ENCODE data around the gene DGKI. TPM values are rescaled to one million over a fixed set of nuclear protein-coding genes. Genes with fewer than 3 reads are reported as not detected.

The DGKI gene
- total RNA-seq, 2 experiments from 2014 or later = 0.46 TPM; not detected in 1

DNA sequence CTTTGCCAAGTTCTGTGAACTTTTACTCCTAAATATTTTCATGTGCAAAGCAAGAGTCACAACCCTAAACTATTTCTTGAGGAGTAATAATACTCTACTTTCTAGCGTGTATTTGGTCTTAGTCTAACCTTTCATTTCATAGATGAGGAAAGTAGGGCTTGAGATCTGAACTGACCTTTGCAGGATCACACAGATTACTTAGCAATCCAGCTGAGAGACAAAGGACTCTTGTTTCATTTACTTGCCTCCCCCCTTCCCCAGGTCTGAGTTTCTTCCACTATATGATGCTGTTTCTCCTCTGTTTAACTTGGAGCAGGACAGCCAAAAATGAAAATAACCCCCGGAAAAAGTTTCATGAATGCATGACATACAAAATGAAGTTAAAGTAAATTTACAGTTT, 427.9 kb downstream of the DGKI start:
- no peak for DNase-seq (ENCODE audit: low spot score)
- BruUV-seq (replicated peaks) = no TSS peak
- ChIA-PET POLR2A (interaction anchor here (0.6 kb wide), 1 partner anchor 100 kb away, joined by 3 read pairs; no protein-coding TSS in a partner anchor), CTCF (ENCODE audit: unreplicated experiment) (no interaction called here)
- no peaks in the 10 kb centered on the region for H3K79me2 ChIP-seq (ENCODE audit: insufficient read depth, low read depth, low read length)
- H3K4me3 ChIP-seq (ENCODE audit: low read depth, low read length, poor library complexity, severe bottlenecking) = no peak overlapping the region
- H2AFZ ChIP-seq (ENCODE audit: low read length) = no peak overlapping the region
- H3K4me2 ChIP-seq (ENCODE audit: low read length) = no peak overlapping the region
- no peaks in the 10 kb centered on the region for H3K4me1 ChIP-seq (ENCODE audit: insufficient read depth, low read length, poor library complexity, severe bottlenecking)
- TF ChIP-seq EZH2phosphoT487 (IDR thresholded peaks at IDR 0.05; ENCODE audit: borderline replicate concordance, low read depth, low read length) = no peak
- no peaks in the 10 kb centered on the region for H3K36me3 ChIP-seq (ENCODE audit: insufficient read depth, low read length)
- no peaks in the 10 kb centered on the region for H4K20me1 ChIP-seq (ENCODE audit: insufficient read depth, low read length)
- H3K27ac ChIP-seq (ENCODE audit: low read depth, low read length, poor library complexity, severe bottlenecking) = no peak overlapping the region
- H3K9me3 ChIP-seq (ENCODE audit: low read length) = no peaks in the 10 kb centered on the region
- intact Hi-C loops (cut with micrococcal nuclease; ENCODE audit: unreplicated experiment) = no loop called here
- H3K9me2 ChIP-seq (ENCODE audit: insufficient read depth, low read length) = no peaks in the 10 kb centered on the region

DNA sequence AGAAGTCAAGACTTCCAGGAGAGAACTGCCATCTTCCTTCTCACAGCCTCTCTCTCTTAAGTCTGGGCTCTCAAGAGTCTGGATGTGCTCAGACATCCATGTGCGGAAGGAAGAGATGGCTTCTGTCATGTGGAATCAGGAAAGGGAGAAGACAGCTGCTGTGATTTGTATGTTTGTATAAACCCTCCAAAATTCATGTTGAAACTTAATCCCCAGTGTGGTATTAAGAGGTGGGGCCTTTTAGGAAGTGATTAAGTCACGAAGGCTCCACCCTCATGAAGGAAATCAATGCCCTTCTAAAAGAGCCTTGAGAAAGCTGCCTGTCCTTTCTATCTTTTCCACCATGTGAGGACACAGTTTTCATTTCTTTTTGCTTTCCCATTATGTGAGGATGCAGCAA, 429.3 kb downstream of the DGKI start:
- CTCF ChIA-PET (ENCODE audit: unreplicated experiment) = no interaction called here

DNA sequence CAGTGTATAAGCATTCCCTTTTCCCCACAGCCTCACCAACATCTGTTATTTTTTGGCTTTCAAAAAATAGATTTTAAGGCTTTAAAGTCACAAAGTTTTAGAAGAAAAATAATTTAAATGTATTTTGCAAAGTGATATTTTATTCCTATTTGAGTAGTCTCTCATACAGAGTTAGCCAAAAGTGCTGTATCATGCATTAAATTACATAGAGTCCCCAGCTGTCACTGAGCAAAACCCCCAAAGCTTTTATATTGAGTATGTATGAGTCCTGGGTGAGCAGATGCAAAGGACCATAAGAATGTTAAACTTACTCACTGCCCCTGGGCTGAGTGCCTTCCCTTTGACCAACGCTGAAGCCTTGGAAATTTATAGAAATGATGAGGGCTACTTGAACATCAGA, 432.9 kb downstream of the DGKI start:
- DNase-seq (ENCODE audit: low spot score) = no peak
- H3K79me2 ChIP-seq (ENCODE audit: insufficient read depth, low read depth, low read length) = no peaks in the 10 kb centered on the region
- ChIA-PET POLR2A (no interaction called here), CTCF (ENCODE audit: unreplicated experiment) (no interaction called here)
- H3K4me2 ChIP-seq (ENCODE audit: low read length) = no peak overlapping the region
- H3K4me1 ChIP-seq (ENCODE audit: insufficient read depth, low read length, poor library complexity, severe bottlenecking) = no peaks in the 10 kb centered on the region
- no peaks in the 10 kb centered on the region for H3K9me3 ChIP-seq (ENCODE audit: low read length)
- H3K4me3 ChIP-seq (ENCODE audit: low read depth, low read length, poor library complexity, severe bottlenecking) = no peak overlapping the region
- TF ChIP-seq, protein P1, sequence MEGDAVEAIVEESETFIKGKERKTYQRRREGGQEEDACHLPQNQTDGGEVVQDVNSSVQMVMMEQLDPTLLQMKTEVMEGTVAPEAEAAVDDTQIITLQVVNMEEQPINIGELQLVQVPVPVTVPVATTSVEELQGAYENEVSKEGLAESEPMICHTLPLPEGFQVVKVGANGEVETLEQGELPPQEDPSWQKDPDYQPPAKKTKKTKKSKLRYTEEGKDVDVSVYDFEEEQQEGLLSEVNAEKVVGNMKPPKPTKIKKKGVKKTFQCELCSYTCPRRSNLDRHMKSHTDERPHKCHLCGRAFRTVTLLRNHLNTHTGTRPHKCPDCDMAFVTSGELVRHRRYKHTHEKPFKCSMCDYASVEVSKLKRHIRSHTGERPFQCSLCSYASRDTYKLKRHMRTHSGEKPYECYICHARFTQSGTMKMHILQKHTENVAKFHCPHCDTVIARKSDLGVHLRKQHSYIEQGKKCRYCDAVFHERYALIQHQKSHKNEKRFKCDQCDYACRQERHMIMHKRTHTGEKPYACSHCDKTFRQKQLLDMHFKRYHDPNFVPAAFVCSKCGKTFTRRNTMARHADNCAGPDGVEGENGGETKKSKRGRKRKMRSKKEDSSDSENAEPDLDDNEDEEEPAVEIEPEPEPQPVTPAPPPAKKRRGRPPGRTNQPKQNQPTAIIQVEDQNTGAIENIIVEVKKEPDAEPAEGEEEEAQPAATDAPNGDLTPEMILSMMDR (conservative IDR thresholded peaks at IDR 0.05; ENCODE audit: low read length) = no peak
- TF ChIP-seq EZH2phosphoT487 (IDR thresholded peaks at IDR 0.05; ENCODE audit: borderline replicate concordance, low read depth, low read length) = no peak
- H4K20me1 ChIP-seq (ENCODE audit: insufficient read depth, low read length) = no peaks in the 10 kb centered on the region
- H3K9me2 ChIP-seq (ENCODE audit: insufficient read depth, low read length) = no peaks in the 10 kb centered on the region
- intact Hi-C loops (cut with micrococcal nuclease; ENCODE audit: unreplicated experiment) = no loop called here
- no peak overlapping the region for H3K27ac ChIP-seq (ENCODE audit: low read depth, low read length, poor library complexity, severe bottlenecking)
- no peak overlapping the region for H2AFZ ChIP-seq (ENCODE audit: low read length)
- BruUV-seq (replicated peaks) = no TSS peak
- no peaks in the 10 kb centered on the region for H3K36me3 ChIP-seq (ENCODE audit: insufficient read depth, low read length)

More for the DNA sequence above, 429.3 kb downstream of the DGKI start:
- H3K9me2 ChIP-seq (ENCODE audit: insufficient read depth, low read length) = no peaks in the 10 kb centered on the region
- no peaks in the 10 kb centered on the region for H4K20me1 ChIP-seq (ENCODE audit: insufficient read depth, low read length)
- H2AFZ ChIP-seq (ENCODE audit: low read length) = no peak overlapping the region
- intact Hi-C loops (cut with micrococcal nuclease; ENCODE audit: unreplicated experiment) = no loop called here
- POLR2A ChIA-PET = interaction anchor here (0.6 to 0.7 kb wide), 2 partner anchors 46 to 163 kb away, joined by 3 to 4 read pairs; no protein-coding TSS in a partner anchor
- no peak for DNase-seq (ENCODE audit: low spot score)
- no peaks in the 10 kb centered on the region for H3K9me3 ChIP-seq (ENCODE audit: low read length)
- H3K4me3 ChIP-seq (ENCODE audit: low read depth, low read length, poor library complexity, severe bottlenecking) = no peak overlapping the region
- H3K79me2 ChIP-seq (ENCODE audit: insufficient read depth, low read depth, low read length) = no peaks in the 10 kb centered on the region
- no peaks in the 10 kb centered on the region for H3K4me1 ChIP-seq (ENCODE audit: insufficient read depth, low read length, poor library complexity, severe bottlenecking)
- BruUV-seq (replicated peaks) = no TSS peak
- TF ChIP-seq, protein P1 (conservative IDR thresholded peaks at IDR 0.05; ENCODE audit: low read length) = no peak
- TF ChIP-seq EZH2phosphoT487 (IDR thresholded peaks at IDR 0.05; ENCODE audit: borderline replicate concordance, low read depth, low read length) = no peak
- no peaks in the 10 kb centered on the region for H3K36me3 ChIP-seq (ENCODE audit: insufficient read depth, low read length)
- no peak overlapping the region for H3K27ac ChIP-seq (ENCODE audit: low read depth, low read length, poor library complexity, severe bottlenecking)
- no peak overlapping the region for H3K4me2 ChIP-seq (ENCODE audit: low read length)
